ENCODE results near the gene MLN.

Gene MLN

DNA sequence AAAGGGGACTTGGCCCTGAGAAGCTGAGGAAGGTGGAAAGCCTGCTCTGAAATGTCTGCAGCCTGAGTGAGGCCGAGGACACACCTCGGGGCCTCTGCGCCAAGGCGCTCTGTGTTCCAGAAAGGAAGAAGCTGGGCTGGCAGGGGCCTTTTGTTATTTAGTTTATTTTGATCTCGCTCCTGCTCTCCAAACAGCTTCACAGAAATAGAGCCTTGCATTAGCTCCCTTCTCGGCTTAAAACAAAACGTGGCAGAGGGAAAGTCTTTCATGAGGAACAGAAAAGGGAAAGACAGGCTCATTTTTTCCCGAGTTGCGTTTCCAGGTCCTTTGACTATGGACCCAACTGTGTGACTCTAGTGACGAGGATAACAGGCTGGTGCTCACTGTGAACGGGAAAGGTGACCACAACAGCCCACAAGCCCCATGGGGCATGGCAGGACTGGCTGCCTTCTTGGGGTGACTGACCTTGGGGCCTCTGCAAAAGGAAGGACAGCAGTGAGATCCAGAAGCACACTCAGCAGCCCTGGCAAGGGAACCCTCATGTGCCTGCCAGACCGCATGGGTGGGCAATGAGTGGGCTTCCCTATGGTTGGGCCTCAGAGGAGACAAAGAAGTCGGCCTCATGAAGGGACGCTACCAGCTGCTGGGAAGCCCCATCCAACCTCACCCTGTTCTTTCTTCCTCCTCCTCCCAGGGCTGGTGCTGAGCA is 33.5 kb downstream of the MLN start:
- DNase-seq = no peak

DNA sequence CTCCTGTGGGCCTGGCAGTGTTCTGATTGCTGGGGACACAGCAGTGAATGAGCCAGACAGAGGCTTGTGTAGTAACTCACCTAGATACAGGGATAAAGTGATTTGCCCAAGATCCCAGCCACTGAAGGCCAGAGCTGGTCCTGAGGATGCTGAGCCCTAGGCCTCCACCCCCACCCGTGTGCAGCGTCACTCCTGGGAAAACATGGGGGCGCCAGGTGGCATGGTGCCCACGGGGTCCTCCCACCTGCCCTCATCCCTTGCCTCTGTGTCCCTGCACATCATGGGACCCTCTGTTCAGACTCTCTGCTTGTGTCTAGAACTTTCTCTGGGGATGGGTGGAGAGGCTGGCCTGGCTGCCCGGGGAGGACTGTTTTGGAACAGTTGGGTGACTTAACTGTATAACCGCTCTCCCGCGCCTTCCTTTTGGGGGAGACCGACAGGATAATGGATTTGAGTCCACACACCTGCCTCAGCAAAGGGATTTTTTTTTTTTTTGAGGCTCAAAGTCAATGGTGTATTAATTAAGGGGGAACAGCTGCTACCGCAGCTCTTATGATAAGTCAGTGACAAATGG is 34.5 kb downstream of the MLN start:
- no peak for DNase-seq

DNA sequence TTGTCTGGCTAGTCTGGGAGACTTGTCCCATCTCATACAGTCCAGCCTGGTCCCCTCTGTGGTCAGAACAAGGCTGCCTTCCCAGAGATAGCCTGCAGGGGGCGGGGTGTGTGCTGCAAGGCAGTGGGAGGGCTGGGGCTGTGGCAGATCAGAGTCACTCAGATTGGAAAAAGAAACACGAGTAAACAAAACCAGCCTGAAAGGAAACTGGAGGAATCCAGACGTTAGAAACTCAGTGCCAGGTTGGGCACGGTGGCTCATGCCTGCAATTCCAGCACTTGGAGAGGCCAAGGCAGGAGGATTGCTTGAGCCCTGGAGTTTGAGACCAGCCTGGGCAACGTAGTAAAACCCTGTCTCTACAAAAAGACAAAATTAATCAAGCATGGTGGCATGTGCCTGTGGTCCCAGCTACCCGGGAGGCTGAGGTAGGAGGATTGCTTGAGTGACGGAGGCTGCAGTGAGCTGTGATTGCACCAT is 35.1 kb downstream of the MLN start:
- peak; percentile 62 for DNase-seq

DNA sequence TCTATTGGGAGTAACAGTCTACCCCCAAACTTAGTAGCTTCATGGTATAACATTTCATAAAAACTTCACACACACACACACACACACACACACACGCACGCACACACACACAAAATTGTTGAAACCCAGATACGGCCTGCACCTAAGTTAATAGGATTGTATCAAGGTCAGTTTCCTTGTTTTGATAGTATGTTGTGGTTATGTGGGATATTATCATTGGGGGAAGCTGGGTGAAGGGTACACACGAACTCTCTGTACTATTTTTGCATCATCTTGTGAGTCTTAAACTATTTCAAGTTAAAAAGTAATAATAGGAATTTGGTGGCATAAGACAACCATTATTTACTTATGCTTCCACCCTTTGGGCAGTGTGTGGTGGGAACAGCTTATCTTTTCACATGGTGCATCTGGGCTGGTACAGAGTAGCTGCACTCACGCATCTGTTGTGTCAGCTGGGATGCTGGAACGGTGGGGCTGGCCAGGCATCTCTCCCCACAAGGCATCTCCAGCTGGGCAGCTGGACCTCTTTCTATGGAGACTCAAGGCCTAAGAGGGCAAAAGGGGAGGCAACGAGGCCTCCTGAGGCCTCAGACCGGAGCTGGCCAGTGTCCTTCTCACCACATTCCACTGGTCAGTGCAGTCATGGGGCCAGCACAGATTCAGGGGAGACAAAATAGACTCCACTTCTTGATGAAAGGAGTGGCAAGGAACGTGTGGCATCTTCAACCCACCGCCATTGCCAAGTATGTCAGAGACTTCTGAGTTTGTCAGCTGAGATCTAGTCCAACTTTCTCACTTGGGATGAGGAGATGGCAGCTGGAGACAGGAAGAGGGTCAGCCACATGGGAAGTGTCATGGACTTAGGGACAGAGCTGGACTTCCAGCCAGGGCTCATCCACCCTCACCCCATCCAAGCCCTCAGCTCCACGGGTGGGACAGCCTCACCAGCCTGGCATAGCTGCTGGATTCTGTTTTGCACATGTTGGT is 36.6 kb downstream of the MLN start:
- DNase-seq = no peak

DNA sequence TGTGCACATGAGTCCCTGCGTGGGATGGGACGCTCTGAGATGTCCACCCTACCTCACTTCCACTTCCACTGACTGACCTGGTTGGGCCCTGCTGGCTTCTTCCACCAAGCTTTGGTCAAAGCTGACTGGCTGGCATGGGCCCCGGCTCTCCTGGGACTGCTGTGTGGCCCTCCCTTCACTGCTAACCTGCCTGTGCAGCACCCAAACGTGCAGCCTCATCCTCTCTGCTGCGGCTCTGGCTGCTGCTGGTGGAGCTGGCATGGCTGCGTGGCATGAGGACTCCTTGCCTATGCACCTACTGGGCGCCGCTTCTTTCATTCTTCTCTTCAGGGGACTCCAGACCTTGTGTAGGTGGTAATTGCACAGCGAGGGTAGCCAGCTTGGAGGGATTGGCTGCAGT is 38.4 kb downstream of the MLN start:
- DNase-seq = no peak

DNA sequence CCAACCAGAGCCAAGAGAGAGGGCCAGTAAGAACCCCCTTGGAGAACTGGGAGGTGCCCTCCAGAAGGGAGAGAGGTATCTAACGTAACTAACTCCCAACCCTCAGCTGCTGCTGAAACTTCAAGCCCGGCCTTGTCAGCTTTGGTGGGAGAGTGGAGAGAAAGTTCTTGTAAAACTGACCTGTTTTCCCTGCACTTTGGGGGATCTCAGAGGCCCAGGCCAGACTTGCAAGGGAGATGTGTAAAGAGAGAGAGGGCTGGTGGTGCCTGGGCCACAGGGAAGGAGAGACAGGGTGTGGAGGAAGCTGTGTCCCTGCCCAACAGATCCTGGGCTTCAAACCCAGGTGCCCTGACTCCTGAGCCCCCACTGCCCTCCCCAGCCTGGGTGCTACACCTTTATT is 39.8 kb downstream of the MLN start:
- no peak for DNase-seq

DNA sequence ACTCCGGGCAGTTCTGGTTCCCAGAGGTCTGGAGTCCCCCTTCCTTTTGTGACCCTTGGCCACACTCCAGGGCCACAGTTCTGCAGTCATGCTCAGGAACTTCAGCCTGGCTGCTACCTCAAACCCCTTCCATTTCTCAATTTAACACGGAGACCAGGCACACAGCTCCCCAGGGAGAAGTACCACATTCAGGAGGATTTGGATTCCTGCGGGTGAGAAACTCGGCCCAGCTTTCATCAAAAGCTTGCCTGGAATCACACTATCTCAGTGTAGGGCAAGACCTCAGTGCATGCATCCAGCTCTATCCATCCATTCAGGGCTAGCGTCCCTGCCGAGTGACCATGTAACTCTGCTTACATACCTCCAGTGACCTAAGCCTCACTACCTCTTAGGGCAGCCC is 40.3 kb downstream of the MLN start:
- DNase-seq = no peak

DNA sequence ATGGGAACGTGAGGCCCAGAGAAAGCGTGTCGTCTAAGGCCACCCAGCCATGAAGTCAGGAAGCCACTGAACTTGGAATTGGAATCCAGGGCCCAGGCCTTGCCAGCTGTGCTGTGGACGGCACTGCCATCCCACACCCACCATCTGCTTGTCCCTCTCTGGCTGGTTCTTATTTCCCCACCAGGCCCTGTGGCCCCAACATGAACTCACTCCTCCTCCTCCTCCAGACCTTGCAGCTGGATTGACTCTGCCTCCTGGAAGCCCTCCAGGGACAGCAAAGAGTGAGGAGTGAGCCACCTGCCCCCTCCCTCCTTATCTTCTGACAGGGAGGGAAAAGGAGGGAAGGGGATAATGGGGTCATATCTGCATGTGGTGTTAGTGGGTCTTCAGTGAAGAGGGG is 41.1 kb downstream of the MLN start:
- DNase-seq = no peak

DNA sequence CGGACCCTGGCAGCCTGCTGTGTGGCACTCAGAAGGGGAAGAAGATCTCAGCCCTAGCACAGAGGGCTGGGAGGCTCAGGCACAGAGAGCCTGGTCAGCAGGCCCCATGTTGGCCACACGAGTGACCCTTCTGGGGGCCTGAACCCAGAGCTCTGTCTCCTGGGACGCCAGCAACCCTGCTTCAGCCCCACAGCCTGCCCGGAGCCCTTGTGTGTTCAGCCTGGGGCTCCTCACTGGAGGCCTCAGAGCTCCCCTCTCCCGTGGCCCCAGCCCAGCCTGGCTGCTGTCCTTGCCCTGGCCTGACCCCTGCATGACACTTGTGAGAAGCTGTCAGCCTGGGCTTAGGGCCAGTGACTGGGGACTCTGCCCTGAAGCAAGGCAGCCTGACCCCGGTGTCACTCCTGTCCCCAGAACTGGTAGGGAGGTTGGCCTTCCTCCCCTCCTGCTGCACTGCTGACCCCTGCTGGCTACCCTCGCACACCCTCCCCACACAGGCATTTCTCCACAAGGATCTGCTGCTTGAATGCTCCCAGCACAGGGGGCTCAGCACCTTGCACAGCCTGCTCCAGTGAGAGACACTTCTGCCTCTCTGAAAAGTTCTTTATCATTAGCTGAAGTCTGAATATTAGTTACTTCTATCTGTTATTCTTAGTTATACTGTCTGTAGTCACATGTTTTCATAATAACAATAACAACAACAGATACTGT is 41.7 kb downstream of the MLN start:
- no peak for DNase-seq

DNA sequence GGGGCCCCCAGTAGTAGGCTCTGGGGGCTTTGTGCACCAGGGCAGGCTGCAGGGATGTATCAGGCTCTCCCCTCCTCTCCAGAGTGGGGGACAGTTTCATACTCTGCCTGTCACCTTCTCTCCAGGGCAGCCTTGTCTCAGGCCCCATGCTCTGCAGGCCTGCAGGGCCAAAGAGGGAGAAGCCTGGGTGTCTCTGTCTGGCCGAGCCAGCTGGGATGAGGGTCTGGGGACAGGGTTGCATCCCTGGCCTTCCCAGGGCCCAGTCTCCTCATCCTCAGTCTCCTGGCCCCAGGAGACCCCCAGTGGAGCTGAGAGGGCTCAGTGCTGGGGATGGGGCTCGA is 42.3 kb downstream of the MLN start:
- no peak for DNase-seq

DNA sequence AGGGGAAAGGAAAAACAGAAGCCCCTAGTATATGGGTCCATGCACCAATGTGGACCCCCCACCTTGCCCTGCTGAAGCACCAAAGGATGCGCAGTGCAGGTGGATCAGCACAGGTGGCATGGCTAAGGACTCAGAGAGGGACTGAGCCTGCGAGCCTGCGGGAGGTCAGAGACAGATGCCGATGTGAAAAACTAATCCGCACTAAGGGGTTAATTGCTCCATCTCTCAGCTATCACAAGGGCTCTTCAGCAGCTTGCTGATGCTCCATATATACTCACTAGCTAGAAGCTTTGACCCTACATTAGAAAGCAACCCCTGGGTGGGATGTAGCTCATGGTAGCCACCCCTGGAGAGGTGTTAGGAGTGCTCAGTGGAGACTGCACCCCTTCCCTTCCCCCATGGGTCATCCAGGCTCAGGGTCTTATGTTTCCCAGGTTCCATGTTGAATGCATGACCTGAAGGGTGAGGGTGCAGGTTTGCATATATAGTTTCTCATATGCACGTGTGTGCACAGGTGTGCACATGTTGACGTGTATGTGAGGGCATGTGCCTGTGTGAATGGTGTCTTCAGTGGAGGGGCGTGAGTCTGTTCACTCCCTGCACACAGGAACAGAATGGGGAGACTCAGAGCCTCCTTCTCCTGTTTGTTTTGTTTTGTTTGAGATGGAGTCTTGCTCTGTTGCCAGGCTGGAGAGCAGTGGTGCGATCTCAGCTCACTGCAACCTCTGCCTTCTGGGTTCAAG is 43.7 kb downstream of the MLN start:
- no peak for DNase-seq

DNA sequence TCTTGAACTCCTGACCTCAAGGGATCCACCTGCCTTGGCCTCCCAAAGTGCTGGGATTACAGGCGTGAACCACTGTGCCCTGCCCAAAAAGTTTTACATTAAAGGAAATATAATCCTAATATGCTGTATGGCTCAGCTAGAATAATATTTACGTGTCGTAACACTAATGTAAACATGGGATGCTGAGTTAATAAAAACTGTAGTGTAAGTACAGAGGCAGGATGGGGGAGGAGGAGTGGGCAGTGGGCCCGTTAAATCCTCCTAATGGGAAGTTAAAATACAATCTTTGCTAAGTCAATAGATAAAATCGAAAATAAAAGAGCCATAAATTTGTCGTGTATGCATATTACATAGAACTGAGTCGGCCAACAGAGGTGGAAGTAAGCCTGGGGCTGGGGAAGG is 45.0 kb downstream of the MLN start:
- DNase-seq = no peak

DNA sequence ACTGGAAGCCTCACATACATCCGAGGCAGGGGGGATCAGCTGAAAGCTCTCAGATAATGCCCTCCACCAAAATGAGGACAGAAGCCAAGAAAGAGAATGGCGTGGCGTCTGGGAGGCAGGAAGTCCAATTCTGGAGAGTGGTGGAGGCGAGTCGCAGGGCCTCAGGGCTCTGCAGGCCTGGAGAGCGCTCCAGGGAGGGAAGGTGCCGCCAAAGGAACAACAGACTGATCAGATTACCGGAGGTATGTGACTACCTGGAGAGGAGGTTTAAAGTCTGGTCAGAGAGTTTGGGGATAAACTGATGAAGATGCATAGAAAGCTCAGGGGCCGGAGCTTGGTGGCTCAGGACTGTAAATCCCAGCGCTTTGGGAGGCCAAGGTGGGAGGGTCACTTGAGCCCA is 45.9 kb downstream of the MLN start:
- DNase-seq = no peak

DNA sequence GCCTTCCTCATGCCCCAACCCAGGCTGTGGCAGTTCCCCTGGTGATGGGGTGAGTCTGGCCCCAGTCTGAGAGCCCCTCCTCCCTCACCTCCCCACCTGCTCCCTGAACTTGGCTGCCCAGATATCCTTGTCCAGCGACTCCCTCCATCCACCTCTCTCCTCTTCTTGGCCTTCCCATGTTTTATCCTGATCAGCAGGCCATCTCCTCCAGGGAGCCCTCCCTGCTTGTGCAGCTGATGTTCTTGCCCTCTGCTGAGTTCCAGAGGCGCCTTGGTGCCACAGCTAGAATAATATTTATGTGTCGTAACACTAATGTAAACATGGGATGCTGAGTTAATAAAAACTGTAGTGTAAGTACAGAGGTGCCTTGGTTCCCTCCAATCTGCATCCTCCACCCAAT is 46.7 kb downstream of the MLN start:
- no peak for DNase-seq

DNA sequence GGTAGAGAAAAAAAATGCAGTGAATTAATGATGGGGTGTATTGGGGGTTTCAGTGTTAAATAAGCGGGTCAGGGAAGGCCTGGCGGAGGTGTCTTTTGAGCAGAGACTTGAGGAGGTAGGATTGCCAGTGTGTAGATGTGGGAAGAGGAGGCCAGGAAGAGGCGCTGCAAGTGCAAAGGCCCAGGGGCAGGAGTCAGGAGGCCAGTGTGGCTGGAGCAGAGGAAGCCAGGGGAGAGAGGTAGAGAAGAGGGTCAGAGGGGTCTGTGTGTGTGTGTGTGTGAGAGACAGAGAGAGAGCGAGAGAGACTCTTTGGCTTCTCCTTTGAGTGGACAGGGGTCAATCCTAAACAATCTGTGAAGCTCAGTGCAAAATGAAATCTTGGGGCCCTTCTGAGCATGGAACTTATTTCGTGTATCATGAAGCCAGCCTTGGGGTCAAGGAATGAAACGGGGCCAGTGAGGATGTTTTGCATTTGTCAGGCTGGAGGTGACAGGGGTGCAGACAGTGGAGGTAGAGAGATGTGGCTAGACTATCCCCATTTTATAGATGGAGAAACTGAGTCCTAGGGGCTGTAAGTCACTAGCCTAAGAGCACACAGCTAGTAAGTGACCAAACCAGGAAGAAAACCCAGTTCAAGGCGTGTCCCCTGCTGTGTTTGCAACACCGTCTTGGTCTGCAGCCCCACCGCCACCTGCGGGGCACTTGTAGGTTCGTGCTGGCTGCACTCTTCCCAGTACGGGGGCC is 47.4 kb downstream of the MLN start:
- no peak for DNase-seq

DNA sequence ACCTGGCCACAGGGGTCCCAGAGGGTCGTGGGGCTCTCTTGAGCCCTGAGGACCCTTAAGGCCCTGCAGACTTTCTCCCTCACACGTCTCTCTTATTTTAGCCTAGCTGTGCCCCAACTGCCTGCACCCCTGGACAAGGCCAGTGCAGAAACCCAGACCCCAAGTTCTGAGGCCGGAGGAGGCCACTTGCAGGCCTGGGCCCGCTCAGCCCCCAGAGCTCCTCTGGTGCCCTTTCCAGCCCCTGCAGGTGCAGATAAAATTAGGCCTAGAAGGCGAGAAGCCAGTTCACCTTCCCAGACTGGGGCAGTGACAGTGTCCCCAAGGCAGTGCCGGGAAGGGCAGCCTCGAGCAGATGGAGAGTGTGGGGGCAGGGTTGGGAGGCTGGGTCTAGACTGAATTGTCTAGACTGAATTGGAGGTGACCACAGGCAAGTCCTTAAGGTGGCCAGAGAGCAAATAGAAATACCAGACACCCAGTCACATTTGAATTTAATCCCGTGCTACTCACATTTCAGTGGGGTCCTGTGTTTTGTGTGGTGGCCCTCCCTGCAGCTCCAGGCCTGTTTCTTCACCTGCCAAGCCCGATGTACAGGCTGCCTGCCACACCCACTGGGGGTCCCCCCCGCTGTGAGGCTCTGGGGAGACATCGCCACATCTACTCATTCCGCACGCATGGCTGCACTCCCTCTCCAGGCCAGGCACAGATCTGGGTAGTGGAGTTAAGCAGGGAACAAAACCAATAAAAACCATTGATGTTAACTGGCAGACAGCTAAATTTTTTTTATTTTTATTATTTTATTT is 48.5 kb downstream of the MLN start:
- DNase-seq = no peak

DNA sequence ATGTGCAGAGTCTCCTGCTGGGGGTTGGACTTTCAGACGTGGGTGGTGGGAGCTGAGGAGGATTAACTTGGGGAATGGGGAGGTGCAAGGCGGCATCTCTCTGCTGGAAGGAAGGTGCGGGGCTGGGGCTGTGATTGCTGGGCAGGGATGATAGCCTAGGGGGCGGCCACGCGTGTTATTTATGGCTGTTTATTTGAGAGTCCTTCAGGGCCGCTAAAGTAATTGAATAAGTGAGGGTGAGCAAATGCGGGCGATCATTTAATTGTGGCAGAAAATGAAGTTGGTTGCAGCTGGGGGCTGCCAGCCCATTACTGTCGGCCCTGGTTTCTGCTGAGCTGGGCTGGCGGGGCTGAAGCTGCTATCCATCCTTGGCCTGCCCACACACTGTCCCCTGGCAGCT is 49.6 kb downstream of the MLN start:
- DNase-seq = no peak

DNA sequence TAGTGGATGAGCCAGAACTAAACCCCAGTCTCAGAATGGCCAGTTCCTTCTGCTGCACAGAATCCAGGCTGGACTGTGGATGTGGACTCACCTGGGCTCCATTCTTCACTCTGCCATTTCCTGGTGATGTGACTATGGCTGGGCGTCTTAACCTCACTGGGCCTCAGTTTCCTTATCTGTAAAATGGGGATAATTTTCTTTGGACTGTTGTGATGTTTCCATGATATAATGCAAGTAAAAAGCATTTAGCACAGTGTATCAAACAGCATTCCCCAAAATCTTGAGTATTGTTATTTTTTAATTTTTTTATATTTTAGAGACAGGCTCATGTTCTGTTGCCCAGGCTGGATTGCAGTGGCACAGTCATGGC is 51.2 kb downstream of the MLN start:
- DNase-seq = no peak

DNA sequence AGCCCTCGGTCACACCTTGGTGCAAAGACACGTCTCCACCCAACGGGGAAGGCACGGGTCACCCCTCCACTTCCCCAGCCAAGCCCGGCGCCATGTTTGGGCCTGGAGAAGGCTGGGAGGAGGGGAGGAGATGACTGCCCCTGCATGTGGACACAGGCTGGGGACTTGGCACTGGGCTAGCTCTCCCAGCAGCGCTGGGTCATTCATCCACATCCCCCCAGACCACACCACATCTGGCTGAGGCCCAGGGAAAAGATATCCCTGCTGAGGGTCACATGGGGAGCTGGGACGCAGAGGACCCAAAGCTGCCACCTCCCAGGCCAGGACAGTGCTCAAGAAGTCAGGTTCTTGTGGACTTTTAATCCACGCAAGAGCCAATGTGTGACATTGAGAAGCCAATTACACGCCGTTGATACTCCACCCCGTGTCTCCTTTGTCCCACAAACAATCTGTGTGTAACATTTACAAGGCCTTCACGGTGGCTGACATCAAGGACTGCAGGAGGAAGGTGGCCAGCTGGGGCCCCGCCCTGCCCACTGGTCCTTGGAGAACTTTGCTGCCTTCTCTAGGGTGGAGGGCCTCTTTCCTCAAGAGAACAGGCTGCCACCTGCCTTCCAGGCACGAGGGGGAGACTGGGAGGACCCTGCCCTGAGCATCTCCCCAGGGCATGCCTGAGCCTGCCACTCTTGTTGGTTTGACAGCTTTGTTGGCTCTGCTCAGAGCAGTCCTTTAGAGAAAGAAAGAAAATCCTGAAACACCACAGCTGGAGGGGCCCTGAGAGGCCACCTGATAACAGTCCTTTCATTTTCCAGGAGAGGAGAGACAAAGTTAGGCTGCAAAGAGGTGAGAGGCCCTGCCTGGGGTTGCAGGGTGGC is 51.8 kb downstream of the MLN start:
- no peak for DNase-seq

Measured in CD4-positive, alpha-beta T cell treated with Interleukin-4 for 4 hours (primary cell).